Omental fat pad (tissue), 4 donors: ENCODE results near the gene CTSS. TPM values are rescaled to one million over a fixed set of nuclear protein-coding genes. Genes with fewer than 3 reads are reported as not detected.
"Not testable (repeated sequence)": the region's sequence is repeated elsewhere in the genome, so short reads cannot be mapped to it uniquely, and the experiment has no call there.

Experiments used
- ATAC-seq: fragments of 150-250 bp; one replicate; pipeline ENCODE4 v1.9.1; 2016; ENCODE audit warnings: mild to moderate bottlenecking, moderate library complexity; ENCODE audit not compliant: low FRiP score
- DNase-seq: peaks from one replicate; pipeline ENCODE4 v3.0.0-alpha.2; 2019; ENCODE audit warnings: low spot score
- total RNA-seq, 4 donors: library from RNA; depleted of rRNA; stranded (reverse); fragments of >200 nt; gene quantifications; one replicate each; pipeline ENCODE4 v1.1.0, GENCODE V29; 2016
- TF ChIP-seq, protein P1 (sequence below), 3 donors: fragments of 450-650 bp; IDR thresholded peaks; one replicate each; pipeline ENCODE4 v1.5.1; 2016 to 2017; ENCODE audit warnings: antibody characterized with exemption in 3 of 3, mild to moderate bottlenecking in 3 of 3, moderate library complexity in 2 of 3

The CTSS gene
- total RNA-seq, 4 donors from 2014 or later, result 95.7 to 310 (median 139) TPM

DNA sequence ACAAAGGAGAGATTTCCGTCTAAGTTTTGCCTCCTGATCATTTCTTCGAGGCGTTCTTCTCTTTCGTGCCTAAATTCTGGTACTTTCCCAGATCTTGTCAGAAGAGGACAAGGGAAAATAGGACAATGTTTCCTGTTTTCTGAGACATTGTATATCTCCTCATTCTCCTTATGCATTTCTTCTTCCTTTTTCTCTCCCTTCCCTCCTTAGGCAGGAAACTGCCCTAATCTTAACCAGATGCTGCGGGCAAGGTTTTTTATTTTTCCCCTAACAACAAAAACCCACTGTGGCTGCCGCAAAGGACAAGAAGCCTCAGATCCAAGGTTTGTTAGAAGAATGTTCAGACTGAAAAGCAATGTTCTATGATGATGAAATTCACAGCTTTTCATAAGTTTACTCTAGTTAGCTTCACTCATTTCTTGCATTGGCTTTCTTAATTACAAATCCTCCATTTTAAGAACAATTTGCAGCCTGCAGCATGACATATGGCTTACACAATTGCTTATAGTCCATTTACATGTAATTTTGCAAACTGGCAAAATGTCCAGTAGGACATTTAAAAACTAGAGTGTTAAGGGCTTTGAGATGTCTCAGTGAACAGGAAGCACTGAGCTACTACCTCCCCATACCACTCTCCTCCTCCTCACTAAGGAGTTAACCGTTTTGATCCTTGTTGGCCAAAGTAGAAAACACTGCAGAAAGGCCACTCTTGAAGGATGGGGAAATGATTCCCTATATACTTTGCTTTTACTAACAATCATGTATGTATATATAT lies 41.9 kb upstream of the CTSS start:
- DNase-seq (no peak), ATAC-seq (no peak)
- TF ChIP-seq, protein P1, sequence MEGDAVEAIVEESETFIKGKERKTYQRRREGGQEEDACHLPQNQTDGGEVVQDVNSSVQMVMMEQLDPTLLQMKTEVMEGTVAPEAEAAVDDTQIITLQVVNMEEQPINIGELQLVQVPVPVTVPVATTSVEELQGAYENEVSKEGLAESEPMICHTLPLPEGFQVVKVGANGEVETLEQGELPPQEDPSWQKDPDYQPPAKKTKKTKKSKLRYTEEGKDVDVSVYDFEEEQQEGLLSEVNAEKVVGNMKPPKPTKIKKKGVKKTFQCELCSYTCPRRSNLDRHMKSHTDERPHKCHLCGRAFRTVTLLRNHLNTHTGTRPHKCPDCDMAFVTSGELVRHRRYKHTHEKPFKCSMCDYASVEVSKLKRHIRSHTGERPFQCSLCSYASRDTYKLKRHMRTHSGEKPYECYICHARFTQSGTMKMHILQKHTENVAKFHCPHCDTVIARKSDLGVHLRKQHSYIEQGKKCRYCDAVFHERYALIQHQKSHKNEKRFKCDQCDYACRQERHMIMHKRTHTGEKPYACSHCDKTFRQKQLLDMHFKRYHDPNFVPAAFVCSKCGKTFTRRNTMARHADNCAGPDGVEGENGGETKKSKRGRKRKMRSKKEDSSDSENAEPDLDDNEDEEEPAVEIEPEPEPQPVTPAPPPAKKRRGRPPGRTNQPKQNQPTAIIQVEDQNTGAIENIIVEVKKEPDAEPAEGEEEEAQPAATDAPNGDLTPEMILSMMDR (IDR thresholded peaks at IDR 0.05), result no peak

- ATAC-seq, result no peak
- TF ChIP-seq, protein P1 (IDR thresholded peaks at IDR 0.05), result no peak
- DNase-seq, result no peak
Measured at GRCh38 chr1:150805899-150806298, 40.3 kb upstream of the CTSS start.

DNA sequence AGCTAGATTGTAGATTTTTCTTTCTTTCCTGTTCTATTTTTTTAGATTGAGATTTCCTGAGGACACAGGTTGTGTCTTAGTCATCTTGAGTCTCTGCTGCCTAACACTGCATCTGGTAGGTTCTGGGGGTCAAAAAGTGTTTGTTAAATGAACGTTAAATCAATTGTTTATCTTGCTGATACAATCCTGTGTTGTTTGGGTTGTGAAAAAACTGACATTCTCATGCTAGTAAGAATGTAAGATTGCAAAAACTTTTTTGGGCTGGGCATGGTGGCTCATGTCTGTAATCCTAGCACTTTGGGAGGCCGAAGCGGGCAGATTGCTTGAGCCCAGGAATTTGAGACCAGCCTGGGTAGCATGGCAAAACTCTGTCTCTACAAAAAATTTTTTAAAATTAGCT lies 39.1 kb upstream of the CTSS start:
- DNase-seq (no peak), ATAC-seq (no peak)
- TF ChIP-seq, protein P1 (IDR thresholded peaks at IDR 0.05), result no peak

DNA sequence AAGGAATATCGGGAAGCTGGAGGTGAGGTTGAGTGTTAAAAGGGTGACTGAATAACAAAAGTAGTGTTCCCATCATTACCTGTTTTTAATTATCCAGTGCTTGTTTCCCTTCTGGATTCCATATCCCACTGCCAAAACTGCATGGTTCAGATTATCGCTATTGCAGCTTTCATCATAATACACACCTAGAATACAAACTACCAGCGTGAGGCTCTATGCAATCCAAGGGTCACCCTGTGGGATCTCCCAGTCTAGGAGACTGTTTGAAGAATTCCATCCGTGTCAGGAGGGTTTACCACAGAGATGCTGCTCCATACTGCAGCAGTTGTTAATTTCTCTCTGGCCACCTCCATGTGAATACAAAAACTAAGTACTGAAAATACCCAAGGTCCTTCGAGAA lies 33.5 kb upstream of the CTSS start:
- ATAC-seq (no peak), DNase-seq (no peak)
- TF ChIP-seq, protein P1 (IDR thresholded peaks at IDR 0.05), result no peak

DNA sequence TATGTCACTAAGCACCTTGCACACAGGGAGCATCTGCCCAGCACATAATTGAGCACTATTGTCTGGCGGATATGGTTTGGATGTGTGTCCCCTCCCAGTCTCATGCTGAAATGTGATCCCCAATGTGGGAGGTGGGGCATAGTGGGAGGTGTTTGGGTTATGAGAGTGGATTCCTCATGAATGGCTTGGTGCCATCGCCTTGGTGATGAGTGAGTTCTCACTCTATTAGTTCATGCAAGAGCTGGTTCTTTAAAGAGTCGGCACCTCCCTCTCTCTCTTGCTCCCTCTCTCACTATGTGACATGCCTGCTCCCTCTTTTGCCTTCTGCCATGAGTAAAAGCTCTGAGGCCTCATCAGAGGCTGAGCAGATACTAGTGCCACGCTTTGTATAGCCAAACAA lies 32.9 kb upstream of the CTSS start:
- TF ChIP-seq, protein P1 (IDR thresholded peaks at IDR 0.05), result no peak
- ATAC-seq (no peak), DNase-seq (no peak)

DNA sequence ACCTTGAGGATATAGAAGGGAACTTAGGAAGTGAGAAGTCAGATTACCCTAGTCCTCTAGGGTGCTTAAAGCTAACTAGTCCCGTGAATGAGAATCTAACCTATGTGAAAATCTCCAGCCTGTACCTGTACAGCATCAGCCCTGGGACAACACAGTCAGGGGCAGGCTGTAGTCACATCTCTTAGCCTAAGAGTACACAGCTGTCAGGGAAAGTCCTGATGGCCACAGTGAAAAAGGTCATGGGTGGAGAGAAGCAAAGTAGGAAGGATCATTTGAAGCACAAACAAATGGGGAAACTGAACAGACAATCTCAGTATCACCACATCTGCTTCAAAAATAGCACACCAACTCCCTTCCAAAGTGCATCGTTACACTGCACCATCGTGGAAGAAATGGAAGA lies 30.8 kb upstream of the CTSS start:
- ATAC-seq, result no peak
- no peak for DNase-seq
- TF ChIP-seq, protein P1 (IDR thresholded peaks at IDR 0.05), result no peak

- DNase-seq, ATAC-seq: not testable (repeated sequence)
Measured at GRCh38 chr1:150793778-150794177, 28.2 kb upstream of the CTSS start.
